ENCODE measurements around the gene ZNF232. TPM values are rescaled to one million over a fixed set of nuclear protein-coding genes. Genes with fewer than 3 reads are reported as not detected.

Gene ZNF232
- total RNA-seq, 1 donor from 2014 or later: 9.4 TPM

Other genes with a start within 250 kb of the ZNF232 start
- gene C17orf107, start 212.3 kb downstream of the ZNF232 start, total RNA-seq: 2.2 and 3.9 TPM in 2 replicates
- 0.20 and 0.43 TPM in 2 replicates for gene CHRNE, start 208.8 kb downstream of the ZNF232 start, total RNA-seq
- gene GP1BA, start 179.6 kb downstream of the ZNF232 start, total RNA-seq: 0.09 TPM in 1 of 2 replicates, not detected in the other
- 36.8 and 43.0 TPM in 2 replicates for gene SLC25A11, start 171.8 kb downstream of the ZNF232 start, total RNA-seq
- 88.0 and 89.7 TPM in 2 replicates for gene RNF167, start 171.6 kb downstream of the ZNF232 start, total RNA-seq
- 1,246 and 1,346 TPM in 2 replicates for gene PFN1, start 163.3 kb downstream of the ZNF232 start, total RNA-seq
- 12.7 and 20.4 TPM in 2 replicates for gene ENO3, start 160.8 kb downstream of the ZNF232 start, total RNA-seq
- gene SPAG7, start 144.1 kb downstream of the ZNF232 start, total RNA-seq: 57.2 and 60.9 TPM in 2 replicates
- gene CAMTA2, start 124.2 kb downstream of the ZNF232 start, total RNA-seq: 43.1 and 44.3 TPM in 2 replicates
- 0.82 and 1.7 TPM in 2 replicates for gene INCA1, start 114.4 kb downstream of the ZNF232 start, total RNA-seq
- gene KIF1C, start 113.9 kb downstream of the ZNF232 start, total RNA-seq: 94.8 and 109 TPM in 2 replicates
- gene SLC52A1, start 76.5 kb downstream of the ZNF232 start, total RNA-seq: not detected in 2 replicates
- not detected in 2 replicates for gene ZFP3, start 33.4 kb downstream of the ZNF232 start, total RNA-seq
- 0.86 and 1.1 TPM in 2 replicates for gene USP6, start 4.2 kb upstream of the ZNF232 start, total RNA-seq
- gene ZNF594, start 80.0 kb upstream of the ZNF232 start, total RNA-seq: 7.8 and 8.9 TPM in 2 replicates
- gene SCIMP, start 123.0 kb upstream of the ZNF232 start, total RNA-seq: not detected in 2 replicates
- 49.0 and 53.9 TPM in 2 replicates for gene RABEP1, start 170.4 kb upstream of the ZNF232 start, total RNA-seq